Kidney (tissue), 14 donors: Measurements from ENCODE around the gene IKBIP. TPM values are rescaled to one million over a fixed set of nuclear protein-coding genes. Genes with fewer than 3 reads are reported as not detected.

Experiments used
- DNase-seq, 5 donors: peaks; one replicate each; pipeline ENCODE4 v3.0.0-alpha.2; 2013 to 2020
- FAIRE-seq: peaks from 2 replicates; lab custom pipeline; 2012; peaks lifted over from hg19 to GRCh38; lab: Jason Lieb, UNC
- H3K27ac ChIP-seq, 2 donors: one replicate each; pipeline ENCODE4 v1.7.0; 2013; ENCODE audit warnings: low read depth in 2 of 2, low read length in 2 of 2, inconsistent platforms in 1 of 2
- H3K27me3 ChIP-seq: one replicate; pipeline ENCODE4 v1.7.1; 2013; ENCODE audit warnings: low read length, inconsistent platforms; ENCODE audit not compliant: control insufficient read depth, insufficient read depth
- H3K36me3 ChIP-seq, 3 donors: one replicate each; pipeline versions ENCODE4 v1.7.0 to v1.7.1; 2013; ENCODE audit warnings: low read length in 3 of 3, control low read depth in 1 of 3, inconsistent platforms in 1 of 3; ENCODE audit not compliant: insufficient read depth in 3 of 3, control insufficient read depth in 2 of 3
- H3K4me1 ChIP-seq, 3 donors: one replicate each; pipeline versions ENCODE4 v1.7.0 to v1.7.1; 2013; ENCODE audit warnings: low read length in 3 of 3, inconsistent platforms in 1 of 3, low read depth in 1 of 3; ENCODE audit not compliant: control insufficient read depth in 2 of 3, insufficient read depth in 2 of 3
- H3K4me3 ChIP-seq, 3 donors: one replicate each; pipeline versions ENCODE4 v1.7.0 to v1.8.1; 2013; ENCODE audit warnings: low read length in 3 of 3, control low read depth in 1 of 3, inconsistent platforms in 1 of 3
- H3K9ac ChIP-seq, 3 donors: one replicate each; pipeline versions ENCODE4 v1.7.0 to v1.7.1; 2013; ENCODE audit warnings: low read length in 3 of 3, control low read depth in 1 of 3, inconsistent platforms in 1 of 3
- H3K9me3 ChIP-seq, 3 donors: one replicate each; pipeline versions ENCODE4 v1.7.0 to v1.7.1; 2013; ENCODE audit warnings: low read length in 3 of 3, control low read depth in 1 of 3, inconsistent platforms in 1 of 3; ENCODE audit not compliant: control insufficient read depth in 2 of 3, insufficient read depth in 1 of 3
- intact Hi-C: fragments of 100-400 bp; cut with DNase I; formaldehyde crosslinking; loops from one replicate; pipeline ENCODE4 v1.11.1; 2022
- polyA plus RNA-seq: library from polyadenylated mRNA; stranded (reverse); fragments of 350-450 nt; fragmentation: Illumina TruSeq; extraction: RNeasy Lipid Tissue Mini Kit (QIAGEN cat#74804); gene quantifications from one replicate; pipeline ENCODE4 v1.2.3, GENCODE V29; 2014; ENCODE audit warnings: low read depth, low replicate concordance; ENCODE audit not compliant: insufficient read depth
- total RNA-seq: library from RNA; stranded (reverse); fragmentation: NEBNext Ultra II Directional; extraction: Animal tissue kit (Norgen Biotek cat#: 25700); gene quantifications from one replicate; pipeline ENCODE4 v1.2.1, GENCODE V29; 2021
- TF ChIP-seq, protein P1 (sequence below): IDR thresholded peaks from 3 replicates; pipeline ENCODE4 v1.5.1; 2012; ENCODE audit warnings: mild to moderate bottlenecking, moderate library complexity, borderline replicate concordance; ENCODE audit not compliant: insufficient read depth; ENCODE audit errors: extremely low read depth
- donor health status: control.
- donor health status: control.
- donor health status: control.
- donor health status: control.
- donor health status: control.
- donor health status: DM: yes; HTN: yes; CAD: no.
- donor health status: Normal renal cell carcinoma (clear cell type).

IKBIP gene
- total and polyA plus RNA-seq, 2 donors from 2014 or later = 5.9 to 10.9 TPM

GRCh38 chr12:98618952-98619351, 25.6 kb downstream of the IKBIP start:
- Histone ChIP-seq H3K36me3 (no peaks in the 10 kb centered on the region), H3K4me3 (no peak overlapping the region), H3K9ac (no peak overlapping the region), H3K27me3 (no peaks in the 10 kb centered on the region), H3K27ac (no peak overlapping the region), H3K4me1 (no peaks in the 10 kb centered on the region), H3K9me3 (no peaks in the 10 kb centered on the region)
- intact Hi-C loops = no loop called here
- DNase-seq = no peak
- TF ChIP-seq, protein P1, sequence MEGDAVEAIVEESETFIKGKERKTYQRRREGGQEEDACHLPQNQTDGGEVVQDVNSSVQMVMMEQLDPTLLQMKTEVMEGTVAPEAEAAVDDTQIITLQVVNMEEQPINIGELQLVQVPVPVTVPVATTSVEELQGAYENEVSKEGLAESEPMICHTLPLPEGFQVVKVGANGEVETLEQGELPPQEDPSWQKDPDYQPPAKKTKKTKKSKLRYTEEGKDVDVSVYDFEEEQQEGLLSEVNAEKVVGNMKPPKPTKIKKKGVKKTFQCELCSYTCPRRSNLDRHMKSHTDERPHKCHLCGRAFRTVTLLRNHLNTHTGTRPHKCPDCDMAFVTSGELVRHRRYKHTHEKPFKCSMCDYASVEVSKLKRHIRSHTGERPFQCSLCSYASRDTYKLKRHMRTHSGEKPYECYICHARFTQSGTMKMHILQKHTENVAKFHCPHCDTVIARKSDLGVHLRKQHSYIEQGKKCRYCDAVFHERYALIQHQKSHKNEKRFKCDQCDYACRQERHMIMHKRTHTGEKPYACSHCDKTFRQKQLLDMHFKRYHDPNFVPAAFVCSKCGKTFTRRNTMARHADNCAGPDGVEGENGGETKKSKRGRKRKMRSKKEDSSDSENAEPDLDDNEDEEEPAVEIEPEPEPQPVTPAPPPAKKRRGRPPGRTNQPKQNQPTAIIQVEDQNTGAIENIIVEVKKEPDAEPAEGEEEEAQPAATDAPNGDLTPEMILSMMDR = no peak
- no peak for FAIRE-seq

DNA sequence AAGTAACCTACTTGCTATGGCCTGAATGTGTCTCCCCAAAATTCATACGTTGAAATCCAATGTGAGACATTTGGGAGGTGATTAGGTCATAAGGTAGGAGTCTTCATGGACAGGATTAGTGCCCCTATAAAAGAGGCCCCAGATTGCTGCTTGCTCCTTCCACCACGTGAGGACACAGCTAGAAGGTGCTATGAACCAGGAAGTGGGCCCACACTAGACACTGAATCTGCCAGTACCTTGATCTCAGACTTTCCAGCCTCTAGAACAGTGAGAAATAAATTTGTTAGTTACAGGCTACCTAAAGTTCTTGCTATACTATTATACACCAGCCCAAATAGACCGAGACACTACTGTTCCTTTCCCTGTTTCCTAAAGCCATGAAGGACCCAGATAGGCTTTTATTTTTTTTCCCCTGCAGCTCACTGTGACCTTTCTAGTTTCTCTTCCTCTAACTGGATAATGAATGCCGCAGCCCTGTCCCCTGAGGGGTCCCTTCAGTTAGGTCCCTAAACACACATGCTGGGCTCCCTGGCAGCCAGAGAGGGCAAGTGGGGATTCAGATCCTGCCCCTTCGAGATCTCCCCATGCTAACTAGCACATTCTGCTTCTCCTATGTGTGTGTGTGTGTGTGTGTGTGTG, 31.8 kb downstream of the IKBIP start:
- intact Hi-C loops = no loop called here
- no peak overlapping the region for H3K27ac ChIP-seq

GRCh38 chr12:98610596-98610995, 34.0 kb downstream of the IKBIP start:
- Histone ChIP-seq H3K4me3 (no peak overlapping the region), H3K36me3 (no peaks in the 10 kb centered on the region), H3K27me3 (no peaks in the 10 kb centered on the region), H3K27ac (no peak overlapping the region), H3K4me1 (no peaks in the 10 kb centered on the region), H3K9me3 (no peaks in the 10 kb centered on the region), H3K9ac (no peak overlapping the region)
- TF ChIP-seq, protein P1 = no peak
- no peak for DNase-seq
- intact Hi-C loops = no loop called here
- no peak for FAIRE-seq

More for the DNA sequence above, 31.8 kb downstream of the IKBIP start:
- DNase-seq (no peak), FAIRE-seq (no peak)
- TF ChIP-seq, protein P1 = no peak
- Histone ChIP-seq H3K9ac (no peak overlapping the region), H3K4me3 (no peak overlapping the region), H3K36me3 (no peaks in the 10 kb centered on the region), H3K4me1 (no peaks in the 10 kb centered on the region), H3K27me3 (no peaks in the 10 kb centered on the region), H3K9me3 (no peaks in the 10 kb centered on the region)
